Mucosa of rectum (tissue), 2 donors: ENCODE measurements around the gene ITPR2.
"Not testable (repeated sequence)": the region's sequence is repeated elsewhere in the genome, so short reads cannot be mapped to it uniquely, and the experiment has no call there.

Experiments
- H3K27ac ChIP-seq, 2 donors: one replicate each; pipeline ENCODE4 v1.7.0; 2013; ENCODE audit warnings: inconsistent platforms in 2 of 2, low read depth in 2 of 2, low read length in 2 of 2
- H3K27me3 ChIP-seq, 2 donors: one replicate each; pipeline ENCODE4 v1.7.0; 2013; ENCODE audit warnings: low read length in 2 of 2; ENCODE audit not compliant: control insufficient read depth in 2 of 2, insufficient read depth in 2 of 2
- H3K36me3 ChIP-seq, 2 donors: one replicate each; pipeline ENCODE4 v1.7.0; 2013; ENCODE audit warnings: low read length in 2 of 2; ENCODE audit not compliant: control insufficient read depth in 2 of 2, insufficient read depth in 2 of 2
- H3K4me1 ChIP-seq, 2 donors: one replicate each; pipeline ENCODE4 v1.7.0; 2013; ENCODE audit warnings: low read length in 2 of 2, mild to moderate bottlenecking in 1 of 2; ENCODE audit not compliant: control insufficient read depth in 2 of 2, insufficient read depth in 2 of 2
- H3K4me3 ChIP-seq, 2 donors: one replicate each; pipeline ENCODE4 v1.7.0; 2013; ENCODE audit warnings: low read length in 2 of 2
- H3K9ac ChIP-seq, 2 donors: one replicate each; pipeline ENCODE4 v1.7.0; 2013; ENCODE audit warnings: low read length in 2 of 2, low read depth in 1 of 2, mild to moderate bottlenecking in 1 of 2
- H3K9me3 ChIP-seq, 2 donors: one replicate each; pipeline ENCODE4 v1.7.0; 2013; ENCODE audit warnings: low read length in 2 of 2; ENCODE audit not compliant: control insufficient read depth in 2 of 2
- donor health status: healthy.
- donor health status: Normal muscosa, but diverticular disease.

ITPR2 gene

GRCh38 chr12:26608273-26608672 lies 224.7 kb downstream of the ITPR2 start:
- no peaks in the 10 kb centered on the region for H3K9me3 ChIP-seq
- no peak overlapping the region for H3K9ac ChIP-seq
- H3K4me1 ChIP-seq, result no peaks in the 10 kb centered on the region
- no peaks in the 10 kb centered on the region for H3K27me3 ChIP-seq
- H3K4me3 ChIP-seq, result no peak overlapping the region
- no peak overlapping the region for H3K27ac ChIP-seq
- H3K36me3 ChIP-seq, result peaks cover 0 to 5% of the 10 kb centered on the region in 2 donors

GRCh38 chr12:26606911-26607310 lies 226.1 kb downstream of the ITPR2 start:
- Histone ChIP-seq H3K4me3 (no peak overlapping the region), H3K36me3 (peaks cover under 1 to 5% of the 10 kb centered on the region in 2 donors), H3K4me1 (no peaks in the 10 kb centered on the region), H3K27me3 (no peaks in the 10 kb centered on the region), H3K27ac (no peak overlapping the region), H3K9ac (no peak overlapping the region), H3K9me3 (no peaks in the 10 kb centered on the region)

GRCh38 chr12:26604813-26605212 lies 228.2 kb downstream of the ITPR2 start:
- not testable (repeated sequence) for H3K36me3 ChIP-seq, H3K4me1 ChIP-seq, H3K27me3 ChIP-seq, H3K27ac ChIP-seq, H3K4me3 ChIP-seq, H3K9ac ChIP-seq, H3K9me3 ChIP-seq

GRCh38 chr12:26599096-26599695 lies 233.8 kb downstream of the ITPR2 start:
- H3K36me3 ChIP-seq, result peaks cover 11 to 13% of the 10 kb centered on the region in 2 donors
- H3K9me3 ChIP-seq, result no peaks in the 10 kb centered on the region
- H3K9ac ChIP-seq, result no peak overlapping the region
- no peak overlapping the region for H3K4me3 ChIP-seq
- H3K4me1 ChIP-seq, result no peaks in the 10 kb centered on the region
- H3K27me3 ChIP-seq, result no peaks in the 10 kb centered on the region
- no peak overlapping the region for H3K27ac ChIP-seq

GRCh38 chr12:26595806-26596205 lies 237.2 kb downstream of the ITPR2 start:
- H3K4me1 ChIP-seq, result no peaks in the 10 kb centered on the region
- no peak overlapping the region for H3K4me3 ChIP-seq
- H3K9ac ChIP-seq, result no peak overlapping the region
- no peak overlapping the region for H3K27ac ChIP-seq
- H3K9me3 ChIP-seq, result no peaks in the 10 kb centered on the region
- H3K36me3 ChIP-seq, result peaks cover 8 to 11% of the 10 kb centered on the region in 2 donors
- no peaks in the 10 kb centered on the region for H3K27me3 ChIP-seq

- Histone ChIP-seq H3K36me3 (peaks cover 3 to 7% of the 10 kb centered on the region in 2 donors), H3K9ac (no peak overlapping the region), H3K9me3 (no peaks in the 10 kb centered on the region), H3K4me1 (no peaks in the 10 kb centered on the region), H3K27me3 (no peaks in the 10 kb centered on the region), H3K4me3 (no peak overlapping the region), H3K27ac (no peak overlapping the region)
Measured at GRCh38 chr12:26580619-26581018, 252.4 kb downstream of the ITPR2 start.

- H3K9me3 ChIP-seq, result no peaks in the 10 kb centered on the region
- peaks cover 7 to 9% of the 10 kb centered on the region in 2 donors for H3K4me1 ChIP-seq
- no peak overlapping the region for H3K9ac ChIP-seq
- H3K36me3 ChIP-seq, result peaks cover 3 to 7% of the 10 kb centered on the region in 2 donors
- H3K4me3 ChIP-seq, result no peak overlapping the region
- H3K27ac ChIP-seq, result no peak overlapping the region
- no peaks in the 10 kb centered on the region for H3K27me3 ChIP-seq
Measured at GRCh38 chr12:26576266-26576665, 256.7 kb downstream of the ITPR2 start.

GRCh38 chr12:26573225-26573909 lies 259.6 kb downstream of the ITPR2 start:
- Histone ChIP-seq H3K9ac (no peak overlapping the region), H3K36me3 (peaks cover 3 to 7% of the 10 kb centered on the region in 2 donors), H3K4me3 (no peak overlapping the region), H3K27me3 (no peaks in the 10 kb centered on the region), H3K27ac (no peak overlapping the region), H3K9me3 (no peaks in the 10 kb centered on the region), H3K4me1 (peaks cover 7 to 11% of the 10 kb centered on the region in 2 donors)

- Histone ChIP-seq H3K27me3 (no peaks in the 10 kb centered on the region), H3K4me3 (no peak overlapping the region), H3K9ac (no peak overlapping the region), H3K36me3 (peaks cover 0 to 4% of the 10 kb centered on the region in 2 donors), H3K27ac (peak overlapping the region; percentile 40 to 61), H3K4me1 (peaks cover 7 to 11% of the 10 kb centered on the region in 2 donors), H3K9me3 (no peaks in the 10 kb centered on the region)
Measured at GRCh38 chr12:26572137-26572536, 260.9 kb downstream of the ITPR2 start.

GRCh38 chr12:26571560-26571959 lies 261.4 kb downstream of the ITPR2 start:
- Histone ChIP-seq H3K4me1 (peaks cover 7 to 11% of the 10 kb centered on the region in 2 donors), H3K27ac (peak overlapping the region; percentile 40 to 61), H3K4me3 (no peak overlapping the region), H3K9ac (peak overlapping the region in 1 of 2 donors; percentile 40), H3K27me3 (no peaks in the 10 kb centered on the region), H3K36me3 (peaks cover 0 to 3% of the 10 kb centered on the region in 2 donors), H3K9me3 (no peaks in the 10 kb centered on the region)
